ENCODE results near the gene SNX13.

SNX13 gene

DNA sequence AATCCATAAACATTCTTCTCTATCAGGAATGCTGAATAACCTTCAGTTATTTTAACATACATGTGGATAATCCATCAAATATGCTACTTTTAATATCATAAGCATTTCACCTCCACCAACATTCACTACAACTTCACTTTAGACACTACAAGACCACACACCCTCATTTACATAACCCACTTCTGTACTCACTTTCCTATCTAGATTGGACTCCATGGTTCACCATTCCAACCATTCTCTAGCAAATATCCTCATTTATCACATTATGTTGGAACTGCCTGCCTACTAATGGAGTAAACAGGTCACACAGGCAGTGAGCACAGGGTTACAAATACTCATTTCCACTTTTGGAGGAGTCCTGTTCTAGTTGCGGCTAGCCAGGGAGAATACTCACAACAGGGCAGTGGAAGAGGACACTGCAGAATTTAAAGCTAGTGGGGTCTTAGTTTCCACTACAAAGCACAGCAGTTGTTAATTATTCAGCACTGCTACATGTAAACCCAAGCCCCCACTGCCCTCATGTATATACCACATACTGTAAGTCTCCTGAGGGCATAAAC is 18.4 kb downstream of the SNX13 start:
- no peak overlapping the region for H3K4me3 ChIP-seq (ENCODE audit: low read length)
- no peaks in the 10 kb centered on the region for H3F3A ChIP-seq (ENCODE audit: insufficient read depth, low read length)
- H3K79me2 ChIP-seq (ENCODE audit: low read length), result peaks cover 94% of the 10 kb centered on the region
- TF ChIP-seq EZH2phosphoT487 (IDR thresholded peaks at IDR 0.05; ENCODE audit: low read length) (no peak), EZH2 (optimal IDR thresholded peaks at IDR 0.05; ENCODE audit: low read depth, low read length) (no peak)
- TF ChIP-seq, protein P1, sequence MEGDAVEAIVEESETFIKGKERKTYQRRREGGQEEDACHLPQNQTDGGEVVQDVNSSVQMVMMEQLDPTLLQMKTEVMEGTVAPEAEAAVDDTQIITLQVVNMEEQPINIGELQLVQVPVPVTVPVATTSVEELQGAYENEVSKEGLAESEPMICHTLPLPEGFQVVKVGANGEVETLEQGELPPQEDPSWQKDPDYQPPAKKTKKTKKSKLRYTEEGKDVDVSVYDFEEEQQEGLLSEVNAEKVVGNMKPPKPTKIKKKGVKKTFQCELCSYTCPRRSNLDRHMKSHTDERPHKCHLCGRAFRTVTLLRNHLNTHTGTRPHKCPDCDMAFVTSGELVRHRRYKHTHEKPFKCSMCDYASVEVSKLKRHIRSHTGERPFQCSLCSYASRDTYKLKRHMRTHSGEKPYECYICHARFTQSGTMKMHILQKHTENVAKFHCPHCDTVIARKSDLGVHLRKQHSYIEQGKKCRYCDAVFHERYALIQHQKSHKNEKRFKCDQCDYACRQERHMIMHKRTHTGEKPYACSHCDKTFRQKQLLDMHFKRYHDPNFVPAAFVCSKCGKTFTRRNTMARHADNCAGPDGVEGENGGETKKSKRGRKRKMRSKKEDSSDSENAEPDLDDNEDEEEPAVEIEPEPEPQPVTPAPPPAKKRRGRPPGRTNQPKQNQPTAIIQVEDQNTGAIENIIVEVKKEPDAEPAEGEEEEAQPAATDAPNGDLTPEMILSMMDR (IDR thresholded peaks at IDR 0.05; ENCODE audit: low read length), result no peak
- DNase-seq, result no peak
- H3K36me3 ChIP-seq (replicated peaks; ENCODE audit: insufficient read depth, low read length), result no peaks in the 10 kb centered on the region; the same call in 1 of the 2 replicates
- H4K20me1 ChIP-seq (ENCODE audit: insufficient read depth, low read length), result peaks cover 10% of the 10 kb centered on the region
- H3K27ac ChIP-seq (ENCODE audit: low read length), result no peak overlapping the region
- no peak overlapping the region for H2AFZ ChIP-seq (ENCODE audit: low read length)
- H3K27me3 ChIP-seq (replicated peaks; ENCODE audit: insufficient read depth, low read length), result no peaks in the 10 kb centered on the region
- H3K9ac ChIP-seq (ENCODE audit: low read length), result no peak overlapping the region
- no peaks in the 10 kb centered on the region for H3K9me2 ChIP-seq (replicated peaks; ENCODE audit: insufficient read depth, low read length)
- no peak overlapping the region for H3K4me2 ChIP-seq (ENCODE audit: low read depth, low read length)
- no peaks in the 10 kb centered on the region for H3K9me3 ChIP-seq (replicated peaks; ENCODE audit: insufficient read depth, low read length)
- H3K4me1 ChIP-seq (ENCODE audit: low read length), result no peaks in the 10 kb centered on the region

DNA sequence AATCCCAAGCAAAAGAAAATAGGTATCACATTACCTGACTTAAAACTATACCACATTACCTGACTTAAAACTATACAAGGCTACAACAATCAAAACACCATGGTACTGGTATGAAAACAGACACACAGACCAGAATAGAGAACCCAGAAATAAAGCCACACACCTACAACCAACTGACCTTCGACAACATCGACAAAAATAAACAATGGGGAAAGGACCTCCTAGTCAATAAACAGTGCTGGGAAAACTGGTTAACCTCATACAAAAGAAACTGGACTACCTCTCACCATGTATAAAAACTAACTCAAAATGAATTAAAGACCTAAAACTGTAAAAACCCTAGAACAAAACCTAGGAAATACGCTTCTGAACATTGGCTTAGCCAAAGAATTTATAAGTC is 22.5 kb downstream of the SNX13 start:
- Histone ChIP-seq H3K27me3 (replicated peaks; ENCODE audit: insufficient read depth, low read length) (no peaks in the 10 kb centered on the region), H4K20me1 (ENCODE audit: insufficient read depth, low read length) (no peaks in the 10 kb centered on the region), H3K4me3 (ENCODE audit: low read length) (no peak overlapping the region), H3F3A (ENCODE audit: insufficient read depth, low read length) (no peaks in the 10 kb centered on the region), H3K9ac (ENCODE audit: low read length) (no peak overlapping the region), H2AFZ (ENCODE audit: low read length) (no peak overlapping the region), H3K4me2 (ENCODE audit: low read depth, low read length) (no peak overlapping the region), H3K79me2 (ENCODE audit: low read length) (peaks cover 97% of the 10 kb centered on the region), H3K9me2 (replicated peaks; ENCODE audit: insufficient read depth, low read length) (no peaks in the 10 kb centered on the region), H3K27ac (ENCODE audit: low read length) (no peak overlapping the region), H3K4me1 (ENCODE audit: low read length) (no peaks in the 10 kb centered on the region), H3K36me3 (replicated peaks; ENCODE audit: insufficient read depth, low read length) (no peaks in the 10 kb centered on the region; the same call in 1 of the 2 replicates), H3K9me3 (replicated peaks; ENCODE audit: insufficient read depth, low read length) (no peaks in the 10 kb centered on the region)
- TF ChIP-seq EZH2 (optimal IDR thresholded peaks at IDR 0.05; ENCODE audit: low read depth, low read length) (no peak), EZH2phosphoT487 (IDR thresholded peaks at IDR 0.05; ENCODE audit: low read length) (no peak)
- TF ChIP-seq, protein P1 (IDR thresholded peaks at IDR 0.05; ENCODE audit: low read length), result no peak
- no peak for DNase-seq

DNA sequence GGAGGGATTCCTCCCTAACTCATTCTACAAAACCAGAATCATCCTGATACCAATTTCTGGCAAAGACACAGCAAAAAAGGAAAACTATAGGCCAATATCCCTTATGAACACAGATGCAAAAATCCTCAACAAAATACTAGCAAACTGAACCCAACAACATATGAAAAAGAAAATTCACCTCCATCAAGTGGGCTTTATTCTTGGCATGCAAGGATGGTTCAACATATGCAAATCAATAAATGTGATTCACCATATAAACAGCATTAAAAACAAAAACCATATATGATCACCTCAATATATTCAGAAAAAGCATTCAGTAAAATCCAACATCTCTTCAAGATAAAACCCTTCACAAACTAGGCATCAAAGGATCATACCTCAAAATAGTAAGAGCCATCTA is 23.5 kb downstream of the SNX13 start:
- H3K79me2 ChIP-seq (ENCODE audit: low read length), result peaks cover 95% of the 10 kb centered on the region
- TF ChIP-seq, protein P1 (IDR thresholded peaks at IDR 0.05; ENCODE audit: low read length), result no peak
- TF ChIP-seq EZH2phosphoT487 (IDR thresholded peaks at IDR 0.05; ENCODE audit: low read length) (no peak), EZH2 (optimal IDR thresholded peaks at IDR 0.05; ENCODE audit: low read depth, low read length) (no peak)
- no peaks in the 10 kb centered on the region for H4K20me1 ChIP-seq (ENCODE audit: insufficient read depth, low read length)
- no peak overlapping the region for H3K9ac ChIP-seq (ENCODE audit: low read length)
- no peak for DNase-seq
- H3K4me3 ChIP-seq (ENCODE audit: low read length), result no peak overlapping the region
- no peak overlapping the region for H3K4me2 ChIP-seq (ENCODE audit: low read depth, low read length)
- H3K27ac ChIP-seq (ENCODE audit: low read length), result no peak overlapping the region
- no peaks in the 10 kb centered on the region for H3K4me1 ChIP-seq (ENCODE audit: low read length)
- no peaks in the 10 kb centered on the region for H3F3A ChIP-seq (ENCODE audit: insufficient read depth, low read length)
- no peak overlapping the region for H2AFZ ChIP-seq (ENCODE audit: low read length)
- H3K27me3 ChIP-seq (replicated peaks; ENCODE audit: insufficient read depth, low read length), result no peaks in the 10 kb centered on the region
- no peaks in the 10 kb centered on the region for H3K9me2 ChIP-seq (replicated peaks; ENCODE audit: insufficient read depth, low read length)
- no peaks in the 10 kb centered on the region for H3K9me3 ChIP-seq (replicated peaks; ENCODE audit: insufficient read depth, low read length)
- H3K36me3 ChIP-seq (replicated peaks; ENCODE audit: insufficient read depth, low read length), result no peaks in the 10 kb centered on the region; the same call in 1 of the 2 replicates
